Measurements from ENCODE around the gene EPHB1.

Gene EPHB1

GRCh38 chr3:134857356-134857755, 62.3 kb downstream of the EPHB1 start:
- H3K27me3 ChIP-seq (replicated peaks): no peaks in the 10 kb centered on the region
- no peak overlapping the region for H3K27ac ChIP-seq
- TF ChIP-seq CTCF (IDR thresholded peaks at IDR 0.05; ENCODE audit: low read depth, low read length, missing control alignments): no peak
- H3K36me3 ChIP-seq (replicated peaks): no peaks in the 10 kb centered on the region
- in situ Hi-C loops (cut with HindIII; ENCODE audit: low pct_ligation_motif_present, low sequenced_read_pairs): no loop called here
- no peak overlapping the region for H3K4me3 ChIP-seq (ENCODE audit: low read depth, low read length)
- no peak for DNase-seq

GRCh38 chr3:134857776-134858362, 62.8 kb downstream of the EPHB1 start:
- no peak for DNase-seq
- TF ChIP-seq CTCF (IDR thresholded peaks at IDR 0.05; ENCODE audit: low read depth, low read length, missing control alignments): no peak
- in situ Hi-C loops (cut with HindIII; ENCODE audit: low pct_ligation_motif_present, low sequenced_read_pairs): no loop called here

GRCh38 chr3:134858441-134859035, 63.5 kb downstream of the EPHB1 start:
- Histone ChIP-seq H3K27ac (no peak overlapping the region), H3K36me3 (replicated peaks) (no peaks in the 10 kb centered on the region), H3K27me3 (replicated peaks) (no peaks in the 10 kb centered on the region), H3K4me3 (ENCODE audit: low read depth, low read length) (no peak overlapping the region)
- no peak for DNase-seq
- in situ Hi-C loops (cut with HindIII; ENCODE audit: low pct_ligation_motif_present, low sequenced_read_pairs): no loop called here
- no peak for TF ChIP-seq CTCF (IDR thresholded peaks at IDR 0.05; ENCODE audit: low read depth, low read length, missing control alignments)

More at GRCh38 chr3:134857776-134858362, 62.8 kb downstream of the EPHB1 start:
- no peak overlapping the region for H3K27ac ChIP-seq
- H3K36me3 ChIP-seq (replicated peaks): no peaks in the 10 kb centered on the region
- no peak overlapping the region for H3K4me3 ChIP-seq (ENCODE audit: low read depth, low read length)
- H3K27me3 ChIP-seq (replicated peaks): no peaks in the 10 kb centered on the region

- H3K27me3 ChIP-seq (replicated peaks): no peaks in the 10 kb centered on the region
- TF ChIP-seq CTCF (IDR thresholded peaks at IDR 0.05; ENCODE audit: low read depth, low read length, missing control alignments): no peak
- in situ Hi-C loops (cut with HindIII; ENCODE audit: low pct_ligation_motif_present, low sequenced_read_pairs): no loop called here
These were observed 64.3 kb downstream of the EPHB1 start for GRCh38 chr3:134859341-134859740.

GRCh38 chr3:134860141-134860540, 65.1 kb downstream of the EPHB1 start:
- no peak for TF ChIP-seq CTCF (IDR thresholded peaks at IDR 0.05; ENCODE audit: low read depth, low read length, missing control alignments)
- in situ Hi-C loops (cut with HindIII; ENCODE audit: low pct_ligation_motif_present, low sequenced_read_pairs): no loop called here
- Histone ChIP-seq H3K36me3 (replicated peaks) (no peaks in the 10 kb centered on the region), H3K27me3 (replicated peaks) (no peaks in the 10 kb centered on the region), H3K27ac (no peak overlapping the region), H3K4me3 (ENCODE audit: low read depth, low read length) (no peak overlapping the region)
- DNase-seq: no peak

More at GRCh38 chr3:134859341-134859740, 64.3 kb downstream of the EPHB1 start:
- Histone ChIP-seq H3K27ac (no peak overlapping the region), H3K4me3 (ENCODE audit: low read depth, low read length) (no peak overlapping the region), H3K36me3 (replicated peaks) (no peaks in the 10 kb centered on the region)
- DNase-seq: no peak

GRCh38 chr3:134863915-134864314, 68.9 kb downstream of the EPHB1 start:
- in situ Hi-C loops (cut with HindIII; ENCODE audit: low pct_ligation_motif_present, low sequenced_read_pairs): no loop called here
- no peak for TF ChIP-seq CTCF (IDR thresholded peaks at IDR 0.05; ENCODE audit: low read depth, low read length, missing control alignments)
- Histone ChIP-seq H3K4me3 (ENCODE audit: low read depth, low read length) (no peak overlapping the region), H3K27me3 (replicated peaks) (no peaks in the 10 kb centered on the region), H3K27ac (no peak overlapping the region), H3K36me3 (replicated peaks) (no peaks in the 10 kb centered on the region)
- no peak for DNase-seq

Measured in brain microvascular endothelial cell (primary cell).